Right ventricle myocardium superior (tissue), 1 donor: ENCODE results near the gene GLG1. TPM values are rescaled to one million over a fixed set of nuclear protein-coding genes. Genes with fewer than 3 reads are reported as not detected.
"Not testable (repeated sequence)": the region's sequence is repeated elsewhere in the genome, so short reads cannot be mapped to it uniquely, and the experiment has no call there.

Source experiments
- ATAC-seq: fragments of 200-7000 bp; cut with Tn5 transposase; one replicate; pipeline ENCODE4 v1.9.1; 2020; ENCODE audit warnings: mild to moderate bottlenecking; ENCODE audit not compliant: poor library complexity
- DNase-seq: peaks from one replicate; pipeline ENCODE4 v3.0.0-alpha.2; 2020
- intact Hi-C: fragments of 100-400 bp; cut with DNase I; formaldehyde crosslinking; loops from one replicate; pipeline ENCODE4 v1.11.2; 2022
- total RNA-seq: library from RNA; stranded (reverse); fragmentation: NEBNext Ultra II Directional; extraction: Animal tissue kit (Norgen Biotek cat#: 25700); gene quantifications from one replicate; pipeline ENCODE4 v1.2.1, GENCODE V29; 2021
- donor health status: DM: no; HTN: yes; CAD: no; lungs with severe emphysema.

Gene GLG1
- total RNA-seq, 1 donor from 2014 or later: 62.4 TPM

DNA sequence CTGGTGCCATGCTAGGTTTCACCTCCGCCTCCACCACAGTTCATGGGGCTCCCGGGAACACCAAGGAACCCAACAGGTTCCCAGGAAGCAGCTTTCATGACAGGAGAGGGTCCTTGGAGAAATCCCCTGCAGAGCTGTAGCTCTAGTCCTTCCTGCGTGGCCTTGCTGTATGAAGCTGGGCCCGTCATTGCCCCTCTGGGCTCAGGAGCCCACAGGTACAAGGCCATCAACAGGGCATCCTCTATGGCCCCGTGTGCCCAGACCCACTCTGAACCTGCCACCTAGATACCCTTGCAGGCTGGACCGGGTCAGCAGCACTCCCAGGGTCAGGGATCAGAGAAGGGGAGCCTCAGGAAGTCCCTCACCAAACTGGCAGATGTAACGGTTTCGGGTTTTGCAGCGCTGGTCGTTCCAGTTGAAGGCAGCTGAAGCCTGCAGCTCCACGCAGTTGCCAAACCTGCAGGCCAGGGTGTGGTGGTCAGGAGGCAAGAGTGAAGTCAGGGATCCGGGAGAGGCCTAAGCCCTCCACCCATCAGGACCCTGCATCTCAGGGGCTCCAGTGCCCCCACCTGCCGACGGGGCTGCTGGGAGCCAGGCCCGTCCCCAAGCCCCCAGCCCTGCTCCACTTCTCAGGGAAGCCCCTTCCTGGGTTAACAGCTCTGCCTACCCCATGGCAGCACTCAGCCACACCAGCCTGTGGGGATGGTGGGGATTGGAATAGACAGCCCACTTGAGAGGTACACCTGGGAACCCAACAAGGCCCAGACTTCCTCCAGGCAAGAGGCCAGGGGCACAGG lies 197.5 kb downstream of the GLG1 start:
- intact Hi-C loops, ATAC-seq, DNase-seq: not testable (repeated sequence)

DNA sequence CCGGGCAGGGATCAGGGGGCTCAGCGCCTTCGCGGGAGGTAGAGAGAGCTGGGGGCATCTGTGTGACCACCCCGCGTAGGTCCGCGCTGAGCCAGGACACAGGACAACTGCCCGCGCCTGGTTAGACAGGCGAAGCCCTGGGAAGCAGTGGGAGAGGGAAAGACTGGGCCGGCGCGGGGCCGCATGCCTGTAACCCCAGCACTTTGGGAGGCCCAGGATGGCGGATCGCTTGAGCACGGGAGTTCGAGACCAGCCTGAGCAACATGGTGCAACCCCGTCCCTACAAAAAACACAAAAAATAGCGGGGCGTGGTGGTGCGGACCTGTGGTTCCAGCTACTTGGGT lies 199.6 kb downstream of the GLG1 start:
- DNase-seq (peak; percentile 57), ATAC-seq (peak; percentile 59)
- intact Hi-C loops: not testable (repeated sequence)

DNA sequence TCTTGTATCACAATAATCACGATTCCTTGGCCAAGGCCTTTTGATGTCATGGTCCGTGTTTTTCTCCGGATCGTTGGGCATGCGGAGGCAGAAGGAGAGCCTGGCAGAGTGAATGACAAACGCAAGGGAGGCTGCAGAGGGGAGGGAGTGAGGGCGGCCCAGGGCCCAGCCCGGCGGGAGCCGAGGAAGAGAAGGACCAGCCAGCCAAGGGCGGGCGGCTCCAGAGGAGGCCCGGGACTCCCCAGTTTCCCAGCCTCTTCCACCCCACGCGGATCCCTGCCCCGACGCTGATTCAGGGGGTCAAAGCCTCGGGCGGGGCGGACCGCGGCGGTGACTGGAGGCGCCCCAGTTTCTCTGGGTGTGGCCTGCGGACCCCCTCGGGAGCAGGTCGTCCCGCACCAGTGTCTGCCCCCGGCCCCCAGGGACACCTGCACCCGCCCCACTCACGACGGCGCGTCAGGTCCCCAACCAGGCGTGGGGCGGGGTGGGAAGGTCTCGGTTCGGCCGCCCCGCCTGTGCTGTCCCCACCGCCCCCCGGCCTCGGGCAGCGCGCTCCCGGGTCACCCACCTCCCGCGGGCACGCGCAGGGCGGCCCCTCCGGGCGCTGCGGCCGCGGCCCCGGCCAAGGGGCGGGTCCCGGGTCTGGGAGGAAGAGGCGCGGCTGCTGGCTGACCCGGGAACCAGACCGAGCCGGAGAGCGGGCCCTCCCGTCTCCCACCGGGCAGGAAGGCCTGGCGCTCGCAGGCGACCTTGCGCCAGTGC lies 200.1 kb downstream of the GLG1 start:
- peak; percentile 54 for DNase-seq
- peak; percentile 96 for ATAC-seq
- intact Hi-C loops: not testable (repeated sequence)

DNA sequence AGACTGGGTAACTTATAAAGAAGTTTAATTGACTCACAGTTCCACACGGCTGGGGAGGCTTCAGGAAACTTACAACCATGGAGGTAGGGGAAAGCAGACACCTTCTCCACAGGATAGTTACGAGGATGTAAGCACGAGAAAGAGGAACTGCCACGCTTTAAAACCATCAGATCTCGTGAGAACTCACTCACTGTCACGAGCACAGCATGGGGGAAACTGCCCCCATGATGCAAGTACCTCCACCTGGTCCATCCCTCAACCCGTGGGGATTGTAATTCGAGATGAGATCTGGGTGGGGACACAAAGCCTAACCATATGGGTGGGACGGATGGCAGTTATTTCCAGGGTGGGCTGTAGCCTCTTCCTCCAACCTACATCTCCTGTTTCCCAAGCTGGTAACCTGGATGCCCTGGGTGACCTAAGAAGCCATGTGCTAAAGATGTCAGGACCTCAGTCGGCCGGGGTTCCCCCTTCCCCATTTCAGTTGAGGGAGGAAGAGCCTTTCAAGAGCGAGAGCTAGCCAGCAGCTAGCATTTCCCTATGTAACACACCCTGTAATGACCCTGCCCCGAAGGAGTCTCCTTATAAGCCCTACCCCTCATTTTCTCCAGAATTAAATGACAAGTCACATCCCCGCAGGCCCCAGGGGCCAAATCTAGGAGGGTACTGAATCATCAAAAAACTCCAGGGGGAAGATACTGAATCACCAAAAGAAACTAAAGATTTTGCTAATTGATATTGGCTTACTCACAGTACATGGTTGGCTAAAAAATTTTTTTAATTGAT lies 202.6 kb downstream of the GLG1 start:
- ATAC-seq, DNase-seq, intact Hi-C loops: not testable (repeated sequence)

DNA sequence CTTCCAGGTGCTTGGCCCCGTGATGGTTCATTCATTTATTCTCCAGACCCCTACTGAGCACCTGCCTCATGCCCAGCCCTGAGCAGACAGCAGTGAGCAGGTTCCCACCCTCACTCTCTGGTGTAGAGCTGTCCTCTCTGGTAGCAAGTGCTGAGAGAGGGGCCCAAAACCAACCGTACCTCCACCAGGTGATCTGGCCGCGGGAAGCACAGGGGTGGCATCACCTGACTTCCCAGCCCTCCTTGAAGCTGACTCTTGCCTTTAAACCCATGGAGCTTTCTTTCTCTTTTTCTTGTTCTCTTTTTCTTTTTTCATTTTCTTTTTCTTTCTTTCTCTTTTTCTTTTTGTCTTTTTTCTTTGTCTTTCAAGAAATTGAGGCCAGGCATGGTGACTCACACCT lies 206.7 kb downstream of the GLG1 start:
- DNase-seq, ATAC-seq, intact Hi-C loops: not testable (repeated sequence)

DNA sequence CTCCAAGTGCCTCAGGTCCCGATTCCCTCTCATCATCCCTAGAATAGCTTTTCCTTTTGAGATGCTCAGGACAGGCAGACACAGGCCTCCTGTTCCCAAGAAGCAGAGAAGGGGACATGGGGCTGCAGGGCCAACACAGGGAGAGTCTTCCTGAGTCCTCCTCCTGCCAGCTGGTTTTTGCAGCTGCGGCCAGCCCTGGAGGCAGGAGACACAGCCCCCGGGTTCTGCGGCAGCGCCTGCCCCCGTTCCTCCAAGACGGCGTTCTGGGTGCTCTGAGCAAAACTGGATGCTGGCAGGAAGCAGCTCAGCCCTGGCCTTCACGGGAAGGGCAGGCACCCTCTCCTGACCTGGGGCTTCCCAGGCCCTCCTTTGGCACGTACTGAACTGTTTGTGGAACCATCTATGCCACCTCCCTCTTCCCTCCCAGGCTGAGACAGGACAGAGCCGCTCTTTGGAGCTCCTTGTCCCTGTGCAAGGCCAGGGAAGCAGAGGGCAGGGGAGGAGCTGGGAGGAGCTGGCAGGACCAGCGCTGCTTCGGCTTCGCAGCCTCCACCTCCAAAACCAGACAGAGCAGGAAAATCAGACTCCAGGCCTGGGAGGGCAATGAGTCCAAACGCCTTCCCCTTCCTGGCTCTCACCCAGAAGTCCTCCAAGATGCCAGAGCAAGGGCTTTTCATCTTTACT lies 208.6 kb downstream of the GLG1 start:
- intact Hi-C loops, DNase-seq: not testable (repeated sequence)
- ATAC-seq: peak; percentile 77

Other genes starting within 250 kb of the GLG1 start
- not detected for gene NPIPB15, start 230.8 kb downstream of the GLG1 start, total RNA-seq
- gene CLEC18B, start 185.6 kb downstream of the GLG1 start, total RNA-seq: 0.32 TPM
- 4.4 TPM for gene RFWD3, start 59.8 kb upstream of the GLG1 start, total RNA-seq
- 3.0 TPM for gene MLKL, start 93.7 kb upstream of the GLG1 start, total RNA-seq
- 0.16 TPM for gene FA2H, start 167.7 kb upstream of the GLG1 start, total RNA-seq